HG02938 (cell line): ENCODE data around the gene JOSD1.

Source experiments
- ATAC-seq: cut with Tn5 transposase; IDR thresholded peaks from one replicate; pipeline ENCODE4 v1.9.1; 2021; ENCODE audit warnings: mild to moderate bottlenecking, moderate library complexity; ENCODE audit not compliant: unreplicated experiment

JOSD1 gene

GRCh38 chr22:38733724-38734381 lies 33.1 kb upstream of the JOSD1 start:
- ATAC-seq = no peak

- ATAC-seq = no peak
Measured at GRCh38 chr22:38733329-38733723, 32.6 kb upstream of the JOSD1 start.

- ATAC-seq = no peak
Measured at GRCh38 chr22:38732251-38732815, 31.6 kb upstream of the JOSD1 start.

GRCh38 chr22:38731703-38732161 lies 31.0 kb upstream of the JOSD1 start:
- ATAC-seq = no peak

- ATAC-seq = no peak
Measured at GRCh38 chr22:38730411-38730871, 29.7 kb upstream of the JOSD1 start.

- no peak for ATAC-seq
Measured at GRCh38 chr22:38729946-38730345, 29.2 kb upstream of the JOSD1 start.

GRCh38 chr22:38728871-38729796 lies 28.4 kb upstream of the JOSD1 start:
- ATAC-seq = no peak

- no peak for ATAC-seq
Measured at GRCh38 chr22:38727530-38728451, 27.0 kb upstream of the JOSD1 start.

GRCh38 chr22:38727123-38727522 lies 26.4 kb upstream of the JOSD1 start:
- ATAC-seq = no peak

- ATAC-seq = no peak
Measured at GRCh38 chr22:38725900-38726655, 25.3 kb upstream of the JOSD1 start.

GRCh38 chr22:38724926-38725571 lies 24.3 kb upstream of the JOSD1 start:
- no peak for ATAC-seq

- no peak for ATAC-seq
Measured at GRCh38 chr22:38724176-38724575, 23.4 kb upstream of the JOSD1 start.

GRCh38 chr22:38721551-38721950 lies 20.8 kb upstream of the JOSD1 start:
- ATAC-seq = no peak

- ATAC-seq = no peak
Measured at GRCh38 chr22:38720350-38720749, 19.6 kb upstream of the JOSD1 start.

- ATAC-seq = no peak
Measured at GRCh38 chr22:38719196-38719595, 18.5 kb upstream of the JOSD1 start.

- no peak for ATAC-seq
Measured at GRCh38 chr22:38718414-38718813, 17.7 kb upstream of the JOSD1 start.

GRCh38 chr22:38717244-38717643 lies 16.5 kb upstream of the JOSD1 start:
- ATAC-seq = no peak

- no peak for ATAC-seq
Measured at GRCh38 chr22:38716826-38717225, 16.1 kb upstream of the JOSD1 start.

- ATAC-seq = no peak
Measured at GRCh38 chr22:38716271-38716670, 15.5 kb upstream of the JOSD1 start.
